Measurements from ENCODE around the gene TNFRSF9. TPM values are rescaled to one million over a fixed set of nuclear protein-coding genes. Genes with fewer than 3 reads are reported as not detected.

Gene TNFRSF9
- total and polyA plus RNA-seq, 2 of the 8 experiments (the other 6 are each of a cell fraction or from before 2014, with no cell fraction given), result not detected

DNA sequence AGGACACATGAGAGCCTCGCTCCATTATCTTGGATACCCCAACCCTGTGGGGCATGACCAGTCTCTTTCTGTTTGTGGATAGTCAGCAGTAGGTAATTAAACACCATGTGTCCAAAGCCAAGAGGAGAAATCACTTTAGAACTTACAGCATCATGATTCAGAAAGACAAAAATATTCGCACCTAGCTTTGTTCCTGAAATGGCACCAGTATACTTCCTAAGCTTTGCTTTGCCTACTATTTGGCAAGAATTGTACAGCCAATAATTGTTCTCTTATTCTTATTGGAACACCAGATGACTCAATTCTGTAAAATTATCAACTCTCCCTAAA lies 24.2 kb downstream of the TNFRSF9 start:
- Histone ChIP-seq H2BK15ac (ENCODE audit: low read length) (no peak overlapping the region), H4K8ac (ENCODE audit: extremely low read depth, insufficient read depth, low read length) (no peak overlapping the region), H3K79me2 (ENCODE audit: control insufficient read depth in 1 of 2, insufficient read depth in 2 of 2, low read length in 2 of 2) (no peaks in the 10 kb centered on the region), H2AK5ac (ENCODE audit: low read depth, low read length) (no peak overlapping the region), H3K4me3 (ENCODE audit: extremely low read depth in 1 of 4, insufficient read depth in 2 of 4, low read depth in 3 of 4, low read length in 4 of 4) (no peak overlapping the region), H4K91ac (replicated peaks; ENCODE audit: insufficient read length, low read length) (no peak overlapping the region), H2BK120ac (replicated peaks; ENCODE audit: low read depth, low read length) (no peak overlapping the region), H3K79me1 (ENCODE audit: low read depth, low read length) (no peaks in the 10 kb centered on the region), H3K27ac (ENCODE audit: low read depth, low read length) (no peak overlapping the region), H3K9ac (replicated peaks in 1 of 4; ENCODE audit: extremely low read depth in 1 of 4, low read depth in 3 of 4, low read length in 3 of 4) (no peak overlapping the region), H2AFZ (ENCODE audit: low read length) (no peak overlapping the region), H3K18ac (ENCODE audit: extremely low read depth, low read length) (no peak overlapping the region), H3K23me2 (ENCODE audit: low read depth, low read length) (no peaks in the 10 kb centered on the region), H3K23ac (ENCODE audit: insufficient read length) (no peak overlapping the region), H3K4me2 (ENCODE audit: insufficient read depth in 1 of 2, low read depth in 2 of 2, low read length in 2 of 2) (no peak overlapping the region), H3K4ac (replicated peaks; ENCODE audit: insufficient read length, low read depth, low read length) (no peak overlapping the region), H2BK20ac (ENCODE audit: low read length) (no peak overlapping the region), H3K9me3 (ENCODE audit: insufficient read depth in 2 of 2, low read depth in 1 of 2, low read length in 1 of 2) (no peaks in the 10 kb centered on the region), H2BK12ac (ENCODE audit: low read depth, low read length) (no peak overlapping the region), H3K14ac (ENCODE audit: insufficient read length) (no peak overlapping the region), H3K27me3 (replicated peaks in 1 of 4; ENCODE audit: control insufficient read depth in 3 of 4, extremely low read depth in 1 of 4, insufficient read depth in 3 of 4, low read length in 3 of 4) (no peaks in the 10 kb centered on the region), H3K36me3 (ENCODE audit: control insufficient read depth in 2 of 4, insufficient read depth in 4 of 4, low read length in 3 of 4) (no peaks in the 10 kb centered on the region), H4K5ac (ENCODE audit: insufficient read length, low read depth, low read length) (no peak overlapping the region), H3K4me1 (replicated peaks in 1 of 4; ENCODE audit: control insufficient read depth in 3 of 4, insufficient read depth in 4 of 4, low read length in 3 of 4) (peaks cover 0 to 3% (median 0%) of the 10 kb centered on the region in 4 experiments; a peak in 2 of 7 replicates), H2BK5ac (ENCODE audit: low read depth, low read length) (no peak overlapping the region), H4K20me1 (replicated peaks in 1 of 2; ENCODE audit: control insufficient read depth in 1 of 2, insufficient read depth in 2 of 2, low read length in 2 of 2) (no peaks in the 10 kb centered on the region), H3K56ac (replicated peaks; ENCODE audit: insufficient read length, low read depth, low read length) (no peak overlapping the region)
- 90% methylated on average over 2 of the region's 2 CpGs; no CpG with 5 or more reads in 1 of the 2 experiments for WGBS, 2 experiments (ENCODE audit: extremely low coverage in 1 of 2, insufficient coverage in 1 of 2, insufficient read length in 1 of 2, insufficient replicate concordance in 2 of 2, low coverage in 1 of 2, low lambda C conversion rate in 2 of 2, missing lambda C conversion rate in 1 of 2)
- FAIRE-seq, result no peak
- CTCF ChIA-PET (ENCODE audit: partially characterized antibody), result interaction anchor here (1.0 to 2.7 kb wide), 4 partner anchors 8 to 251 kb away, joined by 3 to 6 read pairs (median 3); no protein-coding TSS in a partner anchor
- no peak for TF ChIP-seq SP1 (IDR thresholded peaks at IDR 0.05; ENCODE audit: low read depth, low read length)
- no peak for TF ChIP-seq EZH2 (IDR thresholded peaks at IDR 0.05; ENCODE audit: low read depth, low read length, severe bottlenecking)
- no peak for TF ChIP-seq TBP (IDR thresholded peaks at IDR 0.05; ENCODE audit: low read depth, low read length)
- no peak for DNase-seq (ENCODE audit: low read depth in 1 of 2, low spot score in 2 of 2)
- POLR2A ChIA-PET (ENCODE audit: partially characterized antibody), result interaction anchor here (1.2 kb wide), 1 partner anchor 45 kb away, joined by 3 read pairs; the partner anchor contains the start of gene PARK7

All from H1 (cell line).